Nephron progenitor cell (in vitro differentiated cells): Measurements from ENCODE around the gene TTC3.

Source experiments
- DNase-seq: peaks from one replicate; pipeline ENCODE4 v3.0.0; 2021
- H3K27ac Mint-ChIP-seq: 2 replicates; pipeline ENCODE4 v1.8.0; 2021; ENCODE audit warnings: mild to moderate bottlenecking, moderate library complexity, mixed read lengths
- H3K27me3 Mint-ChIP-seq: 2 replicates; pipeline ENCODE4 v1.8.0; 2021; ENCODE audit warnings: mild to moderate bottlenecking, low read depth, mixed read lengths; ENCODE audit not compliant: poor library complexity
- H3K36me3 Mint-ChIP-seq: 2 replicates; pipeline ENCODE4 v1.8.0; 2021; ENCODE audit warnings: low read depth, mixed read lengths
- H3K4me1 Mint-ChIP-seq: 2 replicates; pipeline ENCODE4 v1.8.0; 2021; ENCODE audit warnings: mixed read lengths
- H3K4me3 Mint-ChIP-seq: 2 replicates; pipeline ENCODE4 v1.8.0; 2021; ENCODE audit warnings: mild to moderate bottlenecking, moderate library complexity, mixed read lengths
- H3K9me3 Mint-ChIP-seq: 2 replicates; pipeline ENCODE4 v1.8.0; 2021; ENCODE audit warnings: mild to moderate bottlenecking, moderate library complexity, mixed read lengths
- CTCF ChIP-seq: fragments of 200-600 bp; sonication (generic); IDR thresholded peaks from 2 replicates; pipeline ENCODE4 v1.5.0; 2021; ENCODE audit warnings: antibody characterized with exemption

Gene TTC3

GRCh38 chr21:37118187-37118826 is 45.3 kb downstream of the TTC3 start:
- no peaks in the 10 kb centered on the region for H3K27me3 Mint-ChIP-seq
- peaks cover 5% of the 10 kb centered on the region for H3K9me3 Mint-ChIP-seq
- peak overlapping the region; percentile 1 for H3K27ac Mint-ChIP-seq
- no peak for DNase-seq
- no peak overlapping the region for H3K4me3 Mint-ChIP-seq
- peaks cover 53% of the 10 kb centered on the region for H3K36me3 Mint-ChIP-seq
- H3K4me1 Mint-ChIP-seq, result peaks cover 16% of the 10 kb centered on the region
- TF ChIP-seq CTCF, result no peak

GRCh38 chr21:37119421-37120218 is 46.6 kb downstream of the TTC3 start:
- DNase-seq, result peak; percentile 9

GRCh38 chr21:37128076-37128475 is 55.0 kb downstream of the TTC3 start:
- Mint-ChIP-seq H3K4me1 (no peaks in the 10 kb centered on the region), H3K9me3 (no peaks in the 10 kb centered on the region), H3K27me3 (no peaks in the 10 kb centered on the region), H3K4me3 (no peak overlapping the region), H3K36me3 (peaks cover 73% of the 10 kb centered on the region), H3K27ac (peak overlapping the region; percentile 78)
- TF ChIP-seq CTCF, result no peak
- DNase-seq, result no peak

More at GRCh38 chr21:37119421-37120218, 46.6 kb downstream of the TTC3 start:
- no peaks in the 10 kb centered on the region for H3K9me3 Mint-ChIP-seq
- peak; percentile 9 for TF ChIP-seq CTCF
- peak overlapping the region; percentile 30 for H3K27ac Mint-ChIP-seq
- H3K4me3 Mint-ChIP-seq, result no peak overlapping the region
- H3K27me3 Mint-ChIP-seq, result no peaks in the 10 kb centered on the region
- peaks cover 46% of the 10 kb centered on the region for H3K36me3 Mint-ChIP-seq
- H3K4me1 Mint-ChIP-seq, result peaks cover 16% of the 10 kb centered on the region

- Mint-ChIP-seq H3K9me3 (peaks cover 9% of the 10 kb centered on the region), H3K4me3 (no peak overlapping the region), H3K27ac (no peak overlapping the region), H3K4me1 (no peaks in the 10 kb centered on the region), H3K36me3 (peaks cover 84% of the 10 kb centered on the region), H3K27me3 (no peaks in the 10 kb centered on the region)
- no peak for TF ChIP-seq CTCF
- DNase-seq, result no peak
Measured at GRCh38 chr21:37130971-37131370, 57.9 kb downstream of the TTC3 start.

- H3K4me1 Mint-ChIP-seq, result no peaks in the 10 kb centered on the region
- no peaks in the 10 kb centered on the region for H3K27me3 Mint-ChIP-seq
- no peak overlapping the region for H3K4me3 Mint-ChIP-seq
- H3K27ac Mint-ChIP-seq, result no peak overlapping the region
- H3K9me3 Mint-ChIP-seq, result peaks cover 26% of the 10 kb centered on the region
- peaks cover 94% of the 10 kb centered on the region for H3K36me3 Mint-ChIP-seq
- no peak for TF ChIP-seq CTCF
- DNase-seq, result no peak
Measured at GRCh38 chr21:37136261-37136660, 63.2 kb downstream of the TTC3 start.
